Large intestine (tissue), 3 donors: ENCODE results near the gene PSMB7. TPM values are rescaled to one million over a fixed set of nuclear protein-coding genes. Genes with fewer than 3 reads are reported as not detected.

Experiments used
- DNase-seq, 2 donors: peaks; one replicate each; pipeline versions ENCODE4 v3.0.0 to v3.0.0-alpha.2; 2013
- H3K27ac ChIP-seq: one replicate; pipeline ENCODE4 v1.5.1; 2013; ENCODE audit warnings: low read length
- H3K27me3 ChIP-seq: 2 replicates; pipeline ENCODE4 v1.6.1; 2013; ENCODE audit warnings: low read length; ENCODE audit not compliant: control insufficient read depth, insufficient read depth
- H3K36me3 ChIP-seq: 2 replicates; pipeline ENCODE4 v1.6.1; 2013; ENCODE audit warnings: low read length; ENCODE audit not compliant: control insufficient read depth, insufficient read depth
- H3K4me1 ChIP-seq: one replicate; pipeline ENCODE4 v1.6.1; 2013; ENCODE audit warnings: low read length; ENCODE audit not compliant: control insufficient read depth, insufficient read depth
- H3K4me3 ChIP-seq: one replicate; pipeline ENCODE4 v1.5.1; 2013; ENCODE audit warnings: low read length
- H3K9me3 ChIP-seq: one replicate; pipeline ENCODE4 v1.6.1; 2013; ENCODE audit warnings: mild to moderate bottlenecking, low read depth, low read length, moderate library complexity; ENCODE audit not compliant: control insufficient read depth
- WGBS: methylation state at CpG from one replicate; pipeline ENCODE4 v1.1.5; 2013; ENCODE audit warnings: low lambda C conversion rate; ENCODE audit not compliant: insufficient coverage; 5-methylcytosine and 5-hydroxymethylcytosine counted together
- polyA plus RNA-seq: library from polyadenylated mRNA; unstranded; fragments of 120-200 nt; gene quantifications from one replicate; pipeline ENCODE4 v1.2.1, GENCODE V29; 2013

Gene PSMB7
- polyA plus RNA-seq, 1 donor, result 148 TPM

- no peaks in the 10 kb centered on the region for H3K4me1 ChIP-seq
- H3K4me3 ChIP-seq, result no peak overlapping the region
- no peak for DNase-seq
- no peaks in the 10 kb centered on the region for H3K9me3 ChIP-seq
- no peaks in the 10 kb centered on the region for H3K27me3 ChIP-seq
- no peak overlapping the region for H3K27ac ChIP-seq
- peaks cover 90% of the 10 kb centered on the region for H3K36me3 ChIP-seq
- no CpG with 5 or more reads among the region's 8 CpGs for WGBS
Observed at GRCh38 chr9:124352616-124353015, 62.6 kb downstream of the PSMB7 start.

- H3K36me3 ChIP-seq, result peaks cover 95% of the 10 kb centered on the region
- DNase-seq, result no peak
- 100% methylated on average over 2 of the region's 15 CpGs for WGBS
- H3K27ac ChIP-seq, result no peak overlapping the region
- no peaks in the 10 kb centered on the region for H3K9me3 ChIP-seq
- no peaks in the 10 kb centered on the region for H3K27me3 ChIP-seq
- no peaks in the 10 kb centered on the region for H3K4me1 ChIP-seq
- no peak overlapping the region for H3K4me3 ChIP-seq
Observed at GRCh38 chr9:124351672-124352468, 63.4 kb downstream of the PSMB7 start.

DNA sequence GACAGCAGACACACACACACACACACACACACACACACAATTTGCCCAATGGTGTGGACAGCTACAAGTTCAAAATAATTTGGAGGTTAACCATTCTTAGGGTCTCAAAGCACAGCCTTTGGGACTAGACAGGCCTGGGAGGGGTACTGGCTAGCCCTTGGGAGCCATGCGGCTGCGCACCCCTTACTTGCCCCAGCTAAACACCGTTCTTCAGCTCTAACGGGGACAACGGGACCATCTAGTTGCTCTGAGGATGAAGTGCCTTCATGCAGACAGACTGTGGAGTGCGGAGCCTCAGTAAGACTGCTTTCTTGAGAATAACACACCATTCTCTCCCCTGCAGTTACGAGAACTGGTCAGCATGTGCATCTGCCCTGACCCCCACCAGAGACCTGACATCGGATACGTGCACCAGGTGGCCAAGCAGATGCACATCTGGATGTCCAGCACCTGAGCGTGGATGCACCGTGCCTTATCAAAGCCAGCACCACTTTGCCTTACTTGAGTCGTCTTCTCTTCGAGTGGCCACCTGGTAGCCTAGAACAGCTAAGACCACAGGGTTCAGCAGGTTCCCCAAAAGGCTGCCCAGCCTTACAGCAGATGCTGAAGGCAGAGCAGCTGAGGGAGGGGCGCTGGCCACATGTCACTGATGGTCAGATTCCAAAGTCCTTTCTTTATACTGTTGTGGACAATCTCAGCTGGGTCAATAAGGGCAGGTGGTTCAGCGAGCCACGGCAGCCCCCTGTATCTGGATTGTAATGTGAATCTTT lies 64.6 kb downstream of the PSMB7 start:
- Histone ChIP-seq H3K36me3 (peaks cover 95% of the 10 kb centered on the region), H3K4me1 (no peaks in the 10 kb centered on the region), H3K27ac (no peak overlapping the region), H3K4me3 (no peak overlapping the region), H3K27me3 (no peaks in the 10 kb centered on the region), H3K9me3 (no peaks in the 10 kb centered on the region)
- WGBS, result no CpG with 5 or more reads among the region's 16 CpGs
- DNase-seq, result peak in 1 of 2 donors; percentile 11

DNA sequence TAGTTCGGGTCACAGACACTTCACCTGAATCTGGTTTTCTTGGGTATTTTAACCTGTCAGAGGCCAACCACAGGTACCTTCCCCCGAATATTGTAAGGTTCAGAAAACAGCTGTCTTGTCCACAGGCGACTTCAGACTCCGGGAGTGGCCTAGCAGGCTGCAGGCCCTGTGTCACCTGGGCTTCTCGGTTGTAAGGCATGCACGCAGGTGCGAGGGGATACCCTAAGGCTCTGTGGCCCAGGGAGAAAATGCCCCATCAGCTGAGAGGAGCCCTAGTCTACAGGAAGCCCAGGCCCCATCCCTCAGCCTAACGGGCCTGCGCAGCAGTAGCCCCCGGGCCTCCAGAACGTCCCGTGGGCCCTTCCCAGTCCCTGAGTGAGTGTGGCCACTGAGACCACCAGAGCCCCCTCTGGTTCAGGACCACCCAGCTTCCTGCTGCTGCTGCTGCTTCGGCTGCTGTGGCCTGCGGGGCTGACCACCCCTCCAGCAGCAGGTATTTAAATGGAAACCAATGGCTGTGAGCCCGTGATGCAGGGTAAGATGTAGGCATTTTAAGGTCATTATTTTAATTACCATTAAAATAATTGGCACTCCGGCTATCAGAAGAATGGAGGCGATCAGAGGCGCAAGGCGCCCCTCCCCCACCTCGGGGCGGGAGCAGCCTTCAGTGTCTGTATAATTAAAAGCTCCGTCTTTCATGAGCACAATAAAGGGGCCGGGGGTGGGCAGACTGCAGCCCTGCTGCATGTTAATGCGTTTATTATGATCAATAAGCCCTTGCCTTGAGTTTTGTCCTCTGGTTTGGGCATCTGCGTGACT lies 65.4 kb downstream of the PSMB7 start:
- DNase-seq, result no peak
- Histone ChIP-seq H3K9me3 (no peaks in the 10 kb centered on the region), H3K4me1 (no peaks in the 10 kb centered on the region), H3K4me3 (no peak overlapping the region), H3K36me3 (peaks cover 95% of the 10 kb centered on the region), H3K27me3 (no peaks in the 10 kb centered on the region), H3K27ac (no peak overlapping the region)
- 100% methylated on average over 1 of the region's 25 CpGs for WGBS

GRCh38 chr9:124349267-124349666 lies 66.0 kb downstream of the PSMB7 start:
- WGBS, result 100% methylated on average over 2 of the region's 8 CpGs
- DNase-seq, result no peak
- no peaks in the 10 kb centered on the region for H3K9me3 ChIP-seq
- H3K36me3 ChIP-seq, result peaks cover 95% of the 10 kb centered on the region
- H3K4me3 ChIP-seq, result no peak overlapping the region
- no peaks in the 10 kb centered on the region for H3K27me3 ChIP-seq
- no peak overlapping the region for H3K27ac ChIP-seq
- no peaks in the 10 kb centered on the region for H3K4me1 ChIP-seq

DNA sequence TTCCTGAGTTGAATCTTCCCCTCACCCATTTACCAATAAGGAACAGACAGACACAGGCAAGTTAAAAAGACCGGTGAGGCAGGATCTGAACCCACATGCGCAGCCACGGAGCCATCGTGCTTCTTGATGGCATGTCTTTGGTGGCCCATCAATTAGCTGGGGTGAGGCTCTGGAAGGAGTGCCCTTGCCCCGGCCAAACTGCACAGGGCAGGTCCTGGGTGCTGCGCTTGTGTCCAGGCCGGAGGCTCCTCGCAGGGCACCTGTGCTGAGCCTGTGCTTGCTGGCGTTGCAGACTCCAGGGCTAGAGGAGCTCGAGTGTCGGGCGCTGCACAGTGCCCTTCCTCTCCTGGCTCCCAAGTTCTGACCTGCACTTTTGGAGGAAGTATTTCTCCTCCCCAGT lies 66.4 kb downstream of the PSMB7 start:
- no peaks in the 10 kb centered on the region for H3K27me3 ChIP-seq
- WGBS, result no CpG with 5 or more reads among the region's 12 CpGs
- no peaks in the 10 kb centered on the region for H3K9me3 ChIP-seq
- H3K27ac ChIP-seq, result no peak overlapping the region
- peaks cover 97% of the 10 kb centered on the region for H3K36me3 ChIP-seq
- no peak for DNase-seq
- H3K4me3 ChIP-seq, result no peak overlapping the region
- no peaks in the 10 kb centered on the region for H3K4me1 ChIP-seq

GRCh38 chr9:124348363-124348762 lies 66.9 kb downstream of the PSMB7 start:
- no peaks in the 10 kb centered on the region for H3K27me3 ChIP-seq
- H3K9me3 ChIP-seq, result no peaks in the 10 kb centered on the region
- no peak overlapping the region for H3K27ac ChIP-seq
- peaks cover 93% of the 10 kb centered on the region for H3K36me3 ChIP-seq
- no peak for DNase-seq
- peaks cover 1% of the 10 kb centered on the region for H3K4me1 ChIP-seq
- H3K4me3 ChIP-seq, result no peak overlapping the region
- no CpG with 5 or more reads among the region's 3 CpGs for WGBS

GRCh38 chr9:124347968-124348358 lies 67.3 kb downstream of the PSMB7 start:
- Histone ChIP-seq H3K36me3 (peaks cover 89% of the 10 kb centered on the region), H3K4me1 (peaks cover 4% of the 10 kb centered on the region), H3K4me3 (no peak overlapping the region), H3K9me3 (no peaks in the 10 kb centered on the region), H3K27ac (no peak overlapping the region), H3K27me3 (no peaks in the 10 kb centered on the region)
- no CpG with 5 or more reads among the region's 8 CpGs for WGBS
- DNase-seq, result no peak

GRCh38 chr9:124347206-124347967 lies 67.9 kb downstream of the PSMB7 start:
- Histone ChIP-seq H3K27me3 (no peaks in the 10 kb centered on the region), H3K9me3 (no peaks in the 10 kb centered on the region), H3K4me1 (peaks cover 4% of the 10 kb centered on the region), H3K36me3 (peaks cover 86% of the 10 kb centered on the region), H3K27ac (no peak overlapping the region), H3K4me3 (no peak overlapping the region)
- 70% methylated on average over 2 of the region's 26 CpGs for WGBS
- no peak for DNase-seq
